ENCODE results near the gene FRMPD2. TPM values are rescaled to one million over a fixed set of nuclear protein-coding genes. Genes with fewer than 3 reads are reported as not detected.

Gene FRMPD2
- total RNA-seq, 1 experiment from 2014 or later: 0.30 TPM

DNA sequence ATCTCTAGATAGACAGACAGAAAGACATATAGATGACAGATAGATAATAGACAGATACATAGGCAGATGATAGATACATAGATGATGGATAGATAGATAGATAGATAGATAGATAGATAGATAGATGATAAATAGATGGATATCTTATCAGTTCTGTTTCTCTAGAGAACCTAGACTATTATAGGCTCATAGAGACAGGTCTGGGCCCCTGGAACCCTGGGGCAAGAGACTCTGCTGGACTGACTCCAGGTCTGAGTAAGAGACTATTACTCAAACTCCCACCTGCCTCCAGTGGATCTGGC is 58.3 kb downstream of the FRMPD2 start:
- ChIA-PET CTCF (no interaction called here), RAD21 (ENCODE audit: low non-redundant PET in 1 of 2, low total read pairs in 2 of 2, uncharacterized antibody in 2 of 2, unreplicated experiment in 2 of 2) (no interaction called here), POLR2A (no interaction called here)
- H3K9ac ChIP-seq (ENCODE audit: low read length): no peak overlapping the region
- H3K27me3 ChIP-seq (ENCODE audit: insufficient read depth, low read length): peaks cover 4% of the 10 kb centered on the region
- 0 out of 2 replicates have a peak, but pooled peaks cover 4% of the 10 kb centered on the region for H3K9me2 ChIP-seq (ENCODE audit: insufficient read depth)
- no TSS peak for BruUV-seq (replicated peaks)
- H3K4me1 ChIP-seq (ENCODE audit: control insufficient read depth in 1 of 2, insufficient read depth in 2 of 2, low read length in 2 of 2): no peaks in the 10 kb centered on the region
- no peak overlapping the region for H2AFZ ChIP-seq (ENCODE audit: low read depth, low read length, poor library complexity, severe bottlenecking)
- H3K4me3 ChIP-seq (replicated peaks in 1 of 2; ENCODE audit: low read depth in 1 of 2, low read length in 2 of 2): no peak overlapping the region
- intact Hi-C loops (cut with micrococcal nuclease): loop anchor here (5.0 kb wide), 1 partner anchor 291 kb away; no protein-coding TSS in a partner anchor
- no peaks in the 10 kb centered on the region for H4K20me1 ChIP-seq (ENCODE audit: insufficient read depth)
- no peaks in the 10 kb centered on the region for H3K36me3 ChIP-seq (ENCODE audit: control insufficient read depth in 1 of 2, insufficient read depth in 2 of 2, low read length in 2 of 2)
- ATAC-seq (no peak), DNase-seq (ENCODE audit: low read depth, low spot score) (no peak)
- no peak overlapping the region for H3K4me2 ChIP-seq (ENCODE audit: low read length)
- H3K27ac ChIP-seq (ENCODE audit: low read depth, low read length): no peak overlapping the region
- TF ChIP-seq YY1 (IDR thresholded peaks at IDR 0.05; ENCODE audit: extremely low read depth, insufficient replicate concordance, low read depth, low read length) (no peak), POLR2A (IDR thresholded peaks at IDR 0.05; ENCODE audit: borderline replicate concordance, extremely low read depth, insufficient read depth, insufficient read length) (no peak), POLR2AphosphoS5 (IDR thresholded peaks at IDR 0.05; ENCODE audit: low read depth, low read length) (no peak), ZNF274 (IDR thresholded peaks at IDR 0.05; ENCODE audit: low read depth, low read length) (no peak), CEBPB (IDR thresholded peaks at IDR 0.05; ENCODE audit: low read depth) (no peak), TCF7L2 (IDR thresholded peaks at IDR 0.05; ENCODE audit: borderline replicate concordance, extremely low read depth, insufficient read depth, insufficient read length) (no peak), ZFX (IDR thresholded peaks at IDR 0.05) (no peak), CBX3 (IDR thresholded peaks at IDR 0.05; ENCODE audit: low read depth) (no peak), JUND (IDR thresholded peaks at IDR 0.05) (no peak), ZBTB33 (IDR thresholded peaks at IDR 0.05; ENCODE audit: extremely low read depth, insufficient replicate concordance, low read length) (no peak)
- TF ChIP-seq, protein P1, sequence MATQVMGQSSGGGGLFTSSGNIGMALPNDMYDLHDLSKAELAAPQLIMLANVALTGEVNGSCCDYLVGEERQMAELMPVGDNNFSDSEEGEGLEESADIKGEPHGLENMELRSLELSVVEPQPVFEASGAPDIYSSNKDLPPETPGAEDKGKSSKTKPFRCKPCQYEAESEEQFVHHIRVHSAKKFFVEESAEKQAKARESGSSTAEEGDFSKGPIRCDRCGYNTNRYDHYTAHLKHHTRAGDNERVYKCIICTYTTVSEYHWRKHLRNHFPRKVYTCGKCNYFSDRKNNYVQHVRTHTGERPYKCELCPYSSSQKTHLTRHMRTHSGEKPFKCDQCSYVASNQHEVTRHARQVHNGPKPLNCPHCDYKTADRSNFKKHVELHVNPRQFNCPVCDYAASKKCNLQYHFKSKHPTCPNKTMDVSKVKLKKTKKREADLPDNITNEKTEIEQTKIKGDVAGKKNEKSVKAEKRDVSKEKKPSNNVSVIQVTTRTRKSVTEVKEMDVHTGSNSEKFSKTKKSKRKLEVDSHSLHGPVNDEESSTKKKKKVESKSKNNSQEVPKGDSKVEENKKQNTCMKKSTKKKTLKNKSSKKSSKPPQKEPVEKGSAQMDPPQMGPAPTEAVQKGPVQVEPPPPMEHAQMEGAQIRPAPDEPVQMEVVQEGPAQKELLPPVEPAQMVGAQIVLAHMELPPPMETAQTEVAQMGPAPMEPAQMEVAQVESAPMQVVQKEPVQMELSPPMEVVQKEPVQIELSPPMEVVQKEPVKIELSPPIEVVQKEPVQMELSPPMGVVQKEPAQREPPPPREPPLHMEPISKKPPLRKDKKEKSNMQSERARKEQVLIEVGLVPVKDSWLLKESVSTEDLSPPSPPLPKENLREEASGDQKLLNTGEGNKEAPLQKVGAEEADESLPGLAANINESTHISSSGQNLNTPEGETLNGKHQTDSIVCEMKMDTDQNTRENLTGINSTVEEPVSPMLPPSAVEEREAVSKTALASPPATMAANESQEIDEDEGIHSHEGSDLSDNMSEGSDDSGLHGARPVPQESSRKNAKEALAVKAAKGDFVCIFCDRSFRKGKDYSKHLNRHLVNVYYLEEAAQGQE (IDR thresholded peaks at IDR 0.05; ENCODE audit: low read depth): no peak
- TF ChIP-seq, protein P2, sequence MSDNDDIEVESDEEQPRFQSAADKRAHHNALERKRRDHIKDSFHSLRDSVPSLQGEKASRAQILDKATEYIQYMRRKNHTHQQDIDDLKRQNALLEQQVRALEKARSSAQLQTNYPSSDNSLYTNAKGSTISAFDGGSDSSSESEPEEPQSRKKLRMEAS (IDR thresholded peaks at IDR 0.05): no peak
- H3K9me3 ChIP-seq (ENCODE audit: control insufficient read depth in 1 of 2, insufficient read depth in 1 of 2, low read depth in 1 of 2, low read length in 2 of 2): no peaks in the 10 kb centered on the region
- no peaks in the 10 kb centered on the region for H3K79me2 ChIP-seq (ENCODE audit: insufficient read depth, low read length)
